Immature natural killer cell (primary cell): ENCODE data around the gene PLCE1. TPM values are rescaled to one million over a fixed set of nuclear protein-coding genes. Genes with fewer than 3 reads are reported as not detected.

Experiments used
- DNase-seq, 3 donors: peaks; one replicate each; pipeline ENCODE4 v3.0.0; 2022; ENCODE audit warnings: mixed read lengths in 1 of 3
- H3K27ac Mint-ChIP-seq, 6 donors: one replicate each; pipeline ENCODE4 v1.8.0; 2020; ENCODE audit warnings: mixed read lengths in 6 of 6, mild to moderate bottlenecking in 5 of 6, inconsistent platforms in 4 of 6, moderate library complexity in 3 of 6
- H3K27me3 Mint-ChIP-seq, 3 donors: one replicate each; pipeline ENCODE4 v1.8.0; 2020 to 2021; ENCODE audit warnings: low read depth in 3 of 3, mild to moderate bottlenecking in 3 of 3, mixed read lengths in 3 of 3, moderate library complexity in 3 of 3, inconsistent platforms in 1 of 3
- H3K36me3 Mint-ChIP-seq, 3 donors: one replicate each; pipeline ENCODE4 v1.8.0; 2020; ENCODE audit warnings: mixed read lengths in 3 of 3, inconsistent platforms in 2 of 3, mild to moderate bottlenecking in 2 of 3
- H3K4me1 Mint-ChIP-seq, 2 donors: one replicate each; pipeline ENCODE4 v1.8.0; 2020; ENCODE audit warnings: inconsistent platforms in 2 of 2, mild to moderate bottlenecking in 2 of 2, mixed read lengths in 2 of 2, moderate library complexity in 1 of 2
- H3K4me3 Mint-ChIP-seq, 5 donors: one replicate each; pipeline ENCODE4 v1.8.0; 2020; ENCODE audit warnings: mild to moderate bottlenecking in 5 of 5, mixed read lengths in 5 of 5, inconsistent platforms in 3 of 5, moderate library complexity in 3 of 5
- H3K9me3 Mint-ChIP-seq, 6 donors: one replicate each; pipeline ENCODE4 v1.8.0; 2020; ENCODE audit warnings: mild to moderate bottlenecking in 6 of 6, mixed read lengths in 6 of 6, inconsistent platforms in 4 of 6, moderate library complexity in 3 of 6
- polyA plus RNA-seq, 3 donors: library from polyadenylated mRNA; unstranded; fragments of 300-500 nt; fragmentation: Illumina TruSeq; gene quantifications; one replicate each; pipeline ENCODE4 v1.2.3, GENCODE V29; 2021

The PLCE1 gene
- polyA plus RNA-seq, 3 donors from 2014 or later = 0.03 to 0.08 TPM; not detected in 1

DNA sequence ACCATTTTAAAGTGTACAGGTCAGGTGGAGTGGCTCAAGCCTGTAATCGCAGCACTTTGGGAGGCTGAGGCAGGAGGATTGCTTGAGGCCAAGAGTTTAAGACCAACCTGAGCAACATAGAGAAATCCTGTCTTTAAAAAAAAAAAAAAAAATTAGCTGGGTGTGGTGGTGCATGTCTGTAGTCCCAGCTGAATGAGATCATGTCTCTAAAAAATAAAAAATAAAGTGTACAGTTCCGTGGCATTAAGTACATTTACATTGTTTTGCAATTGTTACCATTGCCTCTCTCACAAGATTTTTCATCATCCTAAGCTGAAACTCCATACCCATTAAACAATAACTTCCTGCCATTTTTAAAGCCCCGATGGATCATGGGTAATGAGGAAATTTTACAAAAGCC, 20.6 kb downstream of the PLCE1 start:
- Mint-ChIP-seq H3K4me3 (no peak overlapping the region), H3K27ac (no peak overlapping the region), H3K4me1 (no peaks in the 10 kb centered on the region), H3K27me3 (peaks cover 0 to 2% (median 2%) of the 10 kb centered on the region in 3 donors), H3K9me3 (peaks cover 0 to 2% (median 0%) of the 10 kb centered on the region in 6 donors), H3K36me3 (no peaks in the 10 kb centered on the region)
- no peak for DNase-seq

DNA sequence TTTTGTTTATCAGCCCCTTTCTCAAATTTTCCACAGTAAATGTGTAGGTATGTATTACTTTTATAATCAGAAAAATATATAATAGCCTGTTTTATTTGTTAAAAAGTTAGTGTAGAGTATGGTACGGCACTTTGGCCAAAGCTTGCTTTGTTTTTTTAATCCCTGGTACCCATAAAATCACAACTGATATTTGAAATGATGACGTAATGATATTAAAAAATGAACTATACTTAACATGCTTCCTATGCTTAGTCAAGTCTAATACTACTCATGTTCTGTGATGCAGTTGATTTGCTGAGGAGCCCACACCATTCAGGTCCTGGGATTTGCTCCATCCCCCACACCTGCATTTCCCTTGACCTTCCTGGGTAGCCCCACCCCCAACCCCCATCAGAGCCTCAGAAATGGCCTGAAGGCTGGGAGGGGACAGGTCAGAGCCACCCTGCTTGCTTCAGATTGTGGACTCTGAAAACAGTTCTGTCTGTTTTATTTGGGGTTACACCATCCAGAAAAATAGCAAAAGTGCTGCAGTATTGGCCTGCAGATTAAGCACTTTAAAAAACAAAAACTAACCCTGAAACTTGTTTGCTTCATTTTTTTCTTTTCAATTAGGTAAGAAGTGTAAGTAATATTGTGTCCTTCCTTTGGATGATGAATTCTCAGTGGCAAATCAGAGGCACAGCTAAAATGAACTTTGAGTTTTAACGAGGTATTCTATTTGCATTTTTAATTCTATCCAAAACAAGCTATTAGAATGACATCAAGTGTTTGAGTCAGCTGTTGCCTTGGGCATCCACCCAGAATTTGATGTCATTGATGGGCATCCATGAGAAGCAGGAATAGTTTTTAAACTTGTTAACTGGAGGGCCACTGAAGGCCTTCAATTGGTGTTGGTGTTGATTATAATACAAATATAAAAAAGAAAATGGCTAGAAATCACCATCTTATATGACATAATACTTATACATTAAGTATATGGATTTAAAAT, 23.3 kb downstream of the PLCE1 start:
- H3K9me3 Mint-ChIP-seq = peaks cover 0 to 2% (median 0%) of the 10 kb centered on the region in 6 donors
- H3K36me3 Mint-ChIP-seq = no peaks in the 10 kb centered on the region
- peaks cover 0 to 2% (median 2%) of the 10 kb centered on the region in 3 donors for H3K27me3 Mint-ChIP-seq
- no peak for DNase-seq
- H3K27ac Mint-ChIP-seq = no peak overlapping the region
- H3K4me3 Mint-ChIP-seq = no peak overlapping the region
- H3K4me1 Mint-ChIP-seq = no peaks in the 10 kb centered on the region

DNA sequence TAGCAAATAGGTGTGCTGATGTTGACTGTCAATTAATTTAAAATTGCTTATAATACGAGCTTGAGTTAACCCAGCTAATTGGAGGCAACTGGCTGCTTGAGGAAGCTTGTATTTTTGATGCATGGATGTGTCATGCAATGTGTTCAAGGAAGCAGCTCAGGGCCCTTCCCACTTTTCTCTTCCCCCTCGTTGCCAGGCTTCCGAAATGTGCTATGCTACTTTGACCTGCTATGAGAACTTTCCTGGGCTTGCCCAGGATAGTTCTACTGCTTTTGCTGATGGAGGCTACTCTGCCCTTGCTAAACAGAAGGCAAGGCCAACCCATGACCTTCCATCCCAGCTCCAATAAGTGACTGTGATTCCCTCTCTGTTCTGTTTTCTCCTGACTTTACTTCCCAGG, 24.4 kb downstream of the PLCE1 start:
- no peaks in the 10 kb centered on the region for H3K36me3 Mint-ChIP-seq
- peaks cover 0 to 2% (median 2%) of the 10 kb centered on the region in 3 donors for H3K27me3 Mint-ChIP-seq
- no peak overlapping the region for H3K27ac Mint-ChIP-seq
- H3K4me1 Mint-ChIP-seq = no peaks in the 10 kb centered on the region
- no peak for DNase-seq
- H3K4me3 Mint-ChIP-seq = no peak overlapping the region
- peaks cover 0 to 5% (median under 1%) of the 10 kb centered on the region in 6 donors for H3K9me3 Mint-ChIP-seq

DNA sequence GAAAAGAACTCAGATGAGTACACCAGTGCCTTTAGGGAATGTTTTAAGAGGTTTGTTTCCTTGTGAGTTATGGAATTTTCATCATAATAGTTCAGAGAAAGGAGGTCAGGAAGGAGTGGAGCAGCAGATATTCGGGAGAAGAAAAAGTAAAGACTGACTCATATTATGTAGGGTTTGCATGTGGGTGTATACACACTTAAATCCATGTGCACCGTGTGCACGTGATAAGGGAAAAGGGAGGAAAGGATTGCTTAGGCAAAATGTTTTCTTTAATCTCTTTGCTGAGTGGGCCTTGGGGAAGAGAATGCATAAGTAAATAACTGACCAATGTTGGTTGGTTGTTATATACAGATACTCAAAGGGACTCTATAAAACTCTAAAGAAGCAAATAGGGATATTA, 30.2 kb downstream of the PLCE1 start:
- H3K4me3 Mint-ChIP-seq = no peak overlapping the region
- H3K27ac Mint-ChIP-seq = no peak overlapping the region

DNA sequence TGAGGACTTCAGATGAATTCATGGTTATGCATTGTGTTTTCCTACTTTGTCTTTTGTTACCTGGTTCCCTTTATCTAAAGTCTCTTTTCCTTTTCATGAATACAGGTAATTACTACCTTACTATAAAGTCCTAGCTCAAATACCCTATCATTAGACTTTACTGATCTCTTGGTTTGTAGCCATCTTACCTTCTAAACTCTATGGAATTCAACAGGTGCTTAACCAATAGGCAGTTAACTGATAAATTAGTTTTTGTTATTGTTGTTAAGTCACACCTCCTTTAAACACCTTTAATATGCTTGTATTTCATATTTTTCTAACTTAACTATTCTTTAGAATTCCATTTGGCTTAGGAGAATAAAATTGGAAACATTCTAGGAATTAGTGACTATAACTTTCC, 30.7 kb downstream of the PLCE1 start:
- Mint-ChIP-seq H3K4me3 (no peak overlapping the region), H3K27ac (no peak overlapping the region), H3K36me3 (no peaks in the 10 kb centered on the region), H3K27me3 (no peaks in the 10 kb centered on the region), H3K4me1 (no peaks in the 10 kb centered on the region), H3K9me3 (peaks cover 4 to 22% (median 10%) of the 10 kb centered on the region in 6 donors)
- DNase-seq = no peak

More for the DNA sequence above, 30.2 kb downstream of the PLCE1 start:
- H3K27me3 Mint-ChIP-seq = no peaks in the 10 kb centered on the region
- peaks cover 2 to 18% (median 8%) of the 10 kb centered on the region in 6 donors for H3K9me3 Mint-ChIP-seq
- DNase-seq = no peak
- no peaks in the 10 kb centered on the region for H3K36me3 Mint-ChIP-seq
- H3K4me1 Mint-ChIP-seq = no peaks in the 10 kb centered on the region

DNA sequence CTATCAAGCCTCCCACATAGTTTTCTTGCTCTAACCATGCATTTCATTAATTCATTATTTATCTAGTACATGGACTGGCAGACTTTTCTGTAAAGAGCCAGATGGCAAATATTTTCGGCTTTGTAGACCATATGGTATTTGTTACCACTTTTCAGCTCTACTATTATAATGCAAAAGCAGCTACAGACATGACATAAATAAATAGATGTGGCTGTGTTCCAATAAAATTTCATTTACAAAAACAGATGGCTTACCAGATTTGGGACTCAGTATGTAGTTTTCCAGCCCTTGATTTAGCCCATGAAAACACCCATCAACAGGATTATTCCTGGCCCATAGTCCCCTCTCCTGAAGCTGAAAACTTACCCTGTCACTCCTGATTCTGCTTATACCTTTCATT, 32.1 kb downstream of the PLCE1 start:
- Mint-ChIP-seq H3K36me3 (no peaks in the 10 kb centered on the region), H3K4me1 (no peaks in the 10 kb centered on the region), H3K4me3 (no peak overlapping the region), H3K27me3 (no peaks in the 10 kb centered on the region), H3K27ac (no peak overlapping the region), H3K9me3 (peaks cover 6 to 31% (median 20%) of the 10 kb centered on the region in 6 donors)
- no peak for DNase-seq

DNA sequence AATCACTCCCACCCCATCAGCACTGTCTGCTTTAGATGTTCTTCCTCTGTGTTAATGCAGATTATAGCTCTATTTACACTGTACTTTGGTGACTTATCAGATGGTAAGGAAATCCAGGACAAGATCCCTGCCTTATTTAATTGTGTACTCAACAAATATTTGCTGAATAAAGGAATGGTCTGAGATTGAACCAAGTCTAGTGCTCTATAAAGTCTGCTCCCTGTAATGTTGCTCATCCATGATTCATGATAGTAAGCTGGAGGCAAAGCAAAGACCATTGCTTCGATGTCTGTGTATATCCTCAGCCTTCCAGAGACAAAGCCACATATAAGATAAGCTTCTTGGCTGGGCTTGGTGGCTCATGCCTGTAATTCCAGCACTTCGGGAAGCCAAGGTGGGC, 33.5 kb downstream of the PLCE1 start:
- Mint-ChIP-seq H3K36me3 (no peaks in the 10 kb centered on the region), H3K27me3 (no peaks in the 10 kb centered on the region), H3K27ac (no peak overlapping the region), H3K9me3 (peaks cover 6 to 39% (median 24%) of the 10 kb centered on the region in 6 donors), H3K4me1 (no peaks in the 10 kb centered on the region), H3K4me3 (no peak overlapping the region)
- DNase-seq = no peak

DNA sequence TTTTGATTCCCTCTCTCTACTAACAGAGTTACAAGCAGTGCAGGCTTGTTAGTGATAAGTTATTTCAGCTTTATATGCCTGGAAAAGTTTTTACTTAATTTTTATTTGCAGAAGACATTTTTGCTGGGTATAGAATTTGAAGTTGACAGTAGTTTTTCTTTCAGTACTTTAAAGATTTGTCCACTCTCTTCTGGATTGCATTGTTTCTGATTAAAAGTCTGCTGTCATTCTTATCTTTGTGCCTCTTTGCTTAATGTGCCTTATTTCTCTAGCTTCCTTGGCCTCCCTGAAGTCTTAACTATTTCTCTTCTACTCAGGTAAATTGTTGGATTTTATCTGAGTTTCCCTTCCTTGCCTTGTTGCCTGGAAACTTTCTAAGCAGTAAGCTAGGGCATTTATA, 36.2 kb downstream of the PLCE1 start:
- no peaks in the 10 kb centered on the region for H3K27me3 Mint-ChIP-seq
- no peaks in the 10 kb centered on the region for H3K4me1 Mint-ChIP-seq
- no peak overlapping the region for H3K27ac Mint-ChIP-seq
- no peak overlapping the region for H3K4me3 Mint-ChIP-seq
- peaks cover 5 to 37% (median 24%) of the 10 kb centered on the region in 6 donors for H3K9me3 Mint-ChIP-seq
- no peaks in the 10 kb centered on the region for H3K36me3 Mint-ChIP-seq
- no peak for DNase-seq

DNA sequence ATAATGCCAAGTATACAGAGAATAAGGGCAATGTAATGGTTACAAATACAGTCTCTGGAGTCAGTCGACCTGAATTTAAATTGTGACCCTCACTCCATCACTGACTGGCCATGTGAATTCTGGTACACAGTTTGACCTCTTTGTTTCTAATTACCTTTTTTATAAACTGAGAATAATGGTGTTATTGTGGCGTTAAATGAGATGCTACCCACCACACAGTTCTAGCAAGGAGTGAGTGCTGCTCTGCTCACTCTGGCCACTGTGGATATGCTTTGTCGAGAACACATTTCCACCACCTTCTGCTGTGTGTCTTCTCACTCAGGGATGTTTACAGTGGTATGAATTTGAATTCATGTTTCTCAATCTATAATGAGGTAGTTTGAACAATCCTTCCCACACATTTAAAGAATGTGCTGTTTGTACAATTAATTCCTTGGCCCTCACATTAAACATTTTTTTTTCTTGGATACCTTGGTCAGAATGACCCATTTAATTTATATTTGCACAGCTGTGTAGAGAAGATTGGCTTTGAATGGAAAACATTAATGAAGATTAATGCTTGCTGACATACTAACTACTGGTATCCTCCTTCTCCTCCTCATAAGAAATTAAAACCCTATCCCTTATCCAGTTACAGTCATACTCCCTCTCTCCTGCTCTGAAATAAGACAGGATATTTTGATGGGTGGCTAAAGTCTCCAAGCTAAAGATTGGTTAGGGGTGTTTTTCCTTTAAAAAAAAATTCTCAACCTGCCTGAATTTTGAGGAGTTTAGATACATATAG, 42.4 kb downstream of the PLCE1 start:
- Mint-ChIP-seq H3K27ac (no peak overlapping the region), H3K4me3 (no peak overlapping the region), H3K4me1 (no peaks in the 10 kb centered on the region), H3K9me3 (peaks cover 0 to 11% (median 4%) of the 10 kb centered on the region in 6 donors), H3K36me3 (no peaks in the 10 kb centered on the region), H3K27me3 (peaks cover 0 to 2% (median 0%) of the 10 kb centered on the region in 3 donors)
- no peak for DNase-seq

DNA sequence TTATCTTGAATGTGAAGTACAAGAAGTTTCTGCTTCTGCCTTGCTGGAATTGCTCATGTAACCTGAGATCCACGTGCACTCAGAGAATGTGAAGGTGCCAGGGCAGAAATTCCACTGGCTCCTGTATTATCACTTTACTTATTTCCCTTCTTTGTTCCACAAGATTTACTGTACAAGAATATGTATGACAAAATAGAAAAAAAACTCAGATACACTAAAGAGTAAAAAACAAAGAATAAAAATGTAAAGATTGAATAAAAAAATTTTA, 43.0 kb downstream of the PLCE1 start:
- DNase-seq = no peak
- Mint-ChIP-seq H3K4me1 (no peaks in the 10 kb centered on the region), H3K9me3 (peaks cover 0 to 9% (median 2%) of the 10 kb centered on the region in 6 donors), H3K27me3 (peaks cover 0 to 2% (median 2%) of the 10 kb centered on the region in 3 donors), H3K36me3 (no peaks in the 10 kb centered on the region), H3K4me3 (no peak overlapping the region), H3K27ac (no peak overlapping the region)

DNA sequence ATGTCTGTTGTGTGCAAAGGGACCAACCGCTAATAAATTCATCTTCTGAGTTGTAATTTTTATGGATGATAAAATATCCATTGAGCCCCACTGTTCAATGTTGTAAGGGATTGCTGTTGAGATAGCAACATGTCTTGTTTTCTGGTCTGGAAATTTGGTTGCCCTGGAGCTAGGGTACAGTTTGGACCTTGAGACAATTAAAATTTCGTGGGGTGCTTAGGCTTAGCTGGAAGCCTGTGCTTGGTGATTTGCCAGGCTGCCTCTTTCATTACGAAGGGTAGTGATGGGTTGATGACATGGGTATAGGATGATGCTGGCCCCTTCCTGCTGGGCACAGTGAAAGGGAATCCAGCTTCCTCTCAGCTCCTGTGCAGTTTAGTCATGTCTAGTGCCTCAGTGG, 43.6 kb downstream of the PLCE1 start:
- no peak for DNase-seq
- H3K4me1 Mint-ChIP-seq = no peaks in the 10 kb centered on the region
- peaks cover 0 to 2% (median 2%) of the 10 kb centered on the region in 3 donors for H3K27me3 Mint-ChIP-seq
- H3K36me3 Mint-ChIP-seq = no peaks in the 10 kb centered on the region
- peaks cover 0 to 4% (median 0%) of the 10 kb centered on the region in 6 donors for H3K9me3 Mint-ChIP-seq
- H3K4me3 Mint-ChIP-seq = no peak overlapping the region
- H3K27ac Mint-ChIP-seq = no peak overlapping the region

DNA sequence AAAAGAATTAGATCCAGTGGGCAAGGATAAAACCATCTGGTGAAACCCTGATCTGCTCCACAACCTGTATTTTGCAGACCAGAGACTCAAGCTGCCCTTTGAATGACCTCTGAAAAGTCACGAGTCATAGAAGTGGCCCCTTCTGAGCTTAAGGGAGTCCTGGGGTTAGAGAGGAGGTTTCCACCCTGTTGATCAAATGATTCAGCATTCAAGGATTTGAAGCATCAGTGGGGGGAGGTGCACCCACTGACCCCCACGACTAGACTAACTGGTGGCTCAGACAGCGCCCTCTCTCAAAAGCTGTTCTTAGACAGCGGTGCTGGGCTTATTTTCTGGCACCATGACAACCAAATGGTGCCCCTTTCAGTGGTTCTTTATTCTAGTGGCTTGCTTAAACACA, 44.3 kb downstream of the PLCE1 start:
- H3K4me1 Mint-ChIP-seq = no peaks in the 10 kb centered on the region
- no peak overlapping the region for H3K4me3 Mint-ChIP-seq
- peaks cover 0 to 4% (median 0%) of the 10 kb centered on the region in 6 donors for H3K9me3 Mint-ChIP-seq
- no peak overlapping the region for H3K27ac Mint-ChIP-seq
- no peak for DNase-seq
- no peaks in the 10 kb centered on the region for H3K36me3 Mint-ChIP-seq
- H3K27me3 Mint-ChIP-seq = peaks cover 0 to 2% (median 2%) of the 10 kb centered on the region in 3 donors

DNA sequence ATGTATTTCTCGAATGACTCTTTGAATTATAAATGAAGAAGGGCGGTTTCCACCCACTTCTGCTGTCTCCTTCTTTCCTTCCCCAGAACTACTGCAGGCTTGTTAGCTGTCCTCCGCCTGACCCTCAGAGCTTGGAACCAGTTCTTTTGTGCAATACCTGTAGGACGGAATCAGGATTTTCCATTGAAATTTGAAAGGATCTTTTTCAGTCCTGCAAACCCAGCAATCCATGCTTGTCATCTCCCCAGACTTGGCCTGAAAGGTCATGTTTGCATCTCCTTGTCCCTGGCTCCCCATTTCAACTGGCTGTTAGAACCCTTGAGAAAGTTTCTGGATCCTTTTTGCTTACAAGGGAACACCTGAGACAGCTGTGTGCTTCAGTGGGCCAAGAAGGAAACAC, 47.5 kb downstream of the PLCE1 start:
- Mint-ChIP-seq H3K4me1 (no peaks in the 10 kb centered on the region), H3K4me3 (no peak overlapping the region), H3K27me3 (peaks cover 0 to 2% (median 2%) of the 10 kb centered on the region in 3 donors), H3K36me3 (no peaks in the 10 kb centered on the region), H3K27ac (no peak overlapping the region), H3K9me3 (peaks cover 0 to 4% (median 0%) of the 10 kb centered on the region in 6 donors)
- DNase-seq = no peak
